Ureter (tissue), 1 donor: Measurements from ENCODE around the gene PDPR. TPM values are rescaled to one million over a fixed set of nuclear protein-coding genes. Genes with fewer than 3 reads are reported as not detected.
"Not testable (repeated sequence)": the region's sequence is repeated elsewhere in the genome, so short reads cannot be mapped to it uniquely, and the experiment has no call there.

Experiments used
- DNase-seq: peaks from one replicate; pipeline ENCODE4 v3.0.0-alpha.2; 2020; ENCODE audit warnings: low spot score
- total RNA-seq: library from RNA; stranded (reverse); gene quantifications from one replicate; pipeline ENCODE4 v1.2.4, GENCODE V29; 2023
- donor health status: DM: yes; HTN: yes; CAD: no.

PDPR gene
- total RNA-seq = 47.4 TPM

DNA sequence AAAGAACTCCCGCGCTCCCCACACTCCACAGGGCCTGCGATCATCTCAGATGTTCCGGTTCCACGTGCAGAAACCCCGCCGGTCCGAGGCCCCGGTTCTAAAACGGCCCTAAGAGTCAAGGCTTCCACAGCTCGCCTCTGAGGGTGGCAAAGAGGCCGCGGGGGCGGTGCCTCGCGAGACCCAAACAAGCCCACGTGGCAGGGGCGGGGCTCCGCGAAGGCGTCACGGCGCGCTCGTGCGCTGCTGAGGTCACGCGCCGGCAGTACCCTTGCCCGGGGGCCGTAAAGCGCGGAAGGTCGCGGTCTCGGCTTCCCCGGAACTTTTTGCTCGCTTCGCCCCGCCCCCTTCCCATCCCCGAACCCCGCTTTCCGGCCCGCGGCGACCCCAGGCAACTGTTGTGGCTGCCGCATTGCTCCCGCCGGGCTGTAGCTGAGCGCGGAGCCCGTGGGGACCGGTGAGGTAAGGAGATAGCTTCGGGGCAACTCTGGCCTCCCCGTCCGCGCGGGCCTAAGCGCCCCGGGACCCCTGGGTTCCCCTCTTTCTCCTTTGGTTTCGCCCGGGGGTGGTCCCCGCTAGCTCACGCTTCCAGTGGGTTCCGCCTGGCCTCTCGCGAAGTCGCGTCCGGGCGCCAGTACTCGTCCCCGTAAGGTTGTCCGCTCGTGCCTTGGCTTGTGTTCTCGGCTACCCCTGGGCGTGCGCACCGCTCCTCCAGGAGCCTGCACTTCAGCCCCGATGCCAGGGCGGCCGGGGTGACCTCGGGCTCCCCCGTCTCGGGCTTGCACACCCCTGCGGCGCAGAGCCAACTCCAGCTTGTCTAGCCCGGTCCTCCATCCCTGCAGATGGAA lies at the start of gene PDPR:
PDPR (plus strand) TSS at position 351 of the 845 bp plus-strand sequence. CDS start 6,161 bp downstream, outside the sequence.
- DNase-seq = peak; percentile 92

DNA sequence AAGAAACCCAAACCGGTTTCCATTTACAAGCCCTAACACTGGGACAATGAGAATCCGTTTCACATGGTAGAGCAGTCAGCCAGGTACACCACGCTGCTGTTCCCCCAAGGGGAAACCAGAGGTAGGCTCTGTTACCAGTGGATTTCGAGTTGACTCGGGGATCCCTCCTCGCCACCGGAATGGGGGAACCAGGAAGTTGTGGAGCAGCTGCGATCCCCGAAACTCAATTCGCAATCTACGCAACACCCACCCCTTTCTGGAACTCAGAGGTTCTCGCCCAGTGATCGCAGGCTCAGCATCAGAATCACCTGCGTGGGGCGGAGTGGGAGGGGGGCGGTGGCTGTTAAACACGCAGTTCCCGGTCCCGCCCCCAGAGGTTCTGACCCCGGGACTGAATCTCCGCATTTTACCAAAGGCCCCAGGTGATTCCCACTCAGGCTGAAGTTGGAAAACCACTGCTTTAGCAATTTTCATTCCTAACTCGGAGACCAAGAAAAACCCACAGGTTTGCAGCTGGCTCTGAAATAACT lies 49.2 kb upstream of the PDPR start:
- peak; percentile 68 for DNase-seq

DNA sequence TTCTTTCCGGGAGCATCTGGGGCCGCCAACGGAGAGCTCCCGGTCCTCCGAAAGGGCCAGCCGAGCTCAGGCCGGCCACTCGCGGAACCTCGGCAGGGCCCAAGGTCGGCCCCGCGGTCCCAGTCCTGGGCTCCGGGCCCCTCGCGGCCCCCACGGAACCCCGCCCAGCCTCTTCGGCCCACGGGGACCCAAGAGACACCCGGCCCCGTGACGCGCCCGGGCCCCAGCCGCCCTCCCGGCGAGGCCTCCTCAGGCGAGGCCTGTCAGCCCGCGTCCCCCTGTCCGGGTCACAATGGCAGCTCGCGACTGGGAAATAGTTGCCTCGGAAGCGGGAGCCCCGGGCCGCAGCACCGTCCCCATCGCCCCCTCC lies 48.8 kb upstream of the PDPR start:
- not testable (repeated sequence) for DNase-seq

DNA sequence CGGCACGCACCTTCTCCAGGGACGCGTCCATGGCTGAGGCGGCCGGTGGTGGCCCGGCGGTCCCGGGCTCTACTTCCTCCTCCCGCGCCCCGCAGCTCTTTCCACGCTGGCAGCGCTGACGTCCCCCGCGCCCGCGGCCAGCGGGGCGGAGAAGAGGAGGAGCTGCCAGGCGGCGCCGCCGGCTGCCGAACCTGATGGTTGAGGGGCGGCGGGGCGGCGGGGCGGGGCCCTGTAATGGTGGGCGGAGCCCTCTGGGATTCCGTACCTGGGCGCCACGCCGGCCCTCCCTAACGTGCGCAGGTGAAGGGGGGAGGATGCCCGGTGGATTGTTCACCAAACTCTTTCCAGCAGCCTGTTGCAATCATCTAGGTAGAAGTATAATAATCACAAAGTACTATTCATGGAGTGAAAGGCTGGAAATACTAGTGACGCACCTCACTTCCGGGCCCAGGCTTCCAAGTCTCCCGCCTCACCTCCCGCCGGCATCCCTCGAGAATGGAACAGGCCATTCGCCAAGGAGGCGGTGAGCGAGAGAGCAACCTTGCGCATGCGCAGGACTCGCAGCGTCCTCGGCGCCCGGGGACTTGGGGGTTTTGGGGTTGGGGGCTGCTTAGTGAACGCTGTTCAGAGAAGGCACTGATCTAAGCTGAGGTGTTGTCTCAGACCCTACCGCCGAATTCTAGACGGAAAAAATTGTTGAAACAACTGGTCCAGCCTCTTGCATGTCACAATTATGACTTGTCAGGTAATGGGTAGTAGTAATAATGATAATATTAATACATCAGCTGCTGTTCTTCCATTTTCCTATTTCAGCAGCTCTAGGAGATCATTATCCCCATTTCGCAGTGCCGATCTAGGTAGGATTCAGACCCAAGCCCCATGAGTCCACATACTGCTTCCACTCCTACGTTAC lies 48.1 kb upstream of the PDPR start:
- DNase-seq = peak; percentile 93

DNA sequence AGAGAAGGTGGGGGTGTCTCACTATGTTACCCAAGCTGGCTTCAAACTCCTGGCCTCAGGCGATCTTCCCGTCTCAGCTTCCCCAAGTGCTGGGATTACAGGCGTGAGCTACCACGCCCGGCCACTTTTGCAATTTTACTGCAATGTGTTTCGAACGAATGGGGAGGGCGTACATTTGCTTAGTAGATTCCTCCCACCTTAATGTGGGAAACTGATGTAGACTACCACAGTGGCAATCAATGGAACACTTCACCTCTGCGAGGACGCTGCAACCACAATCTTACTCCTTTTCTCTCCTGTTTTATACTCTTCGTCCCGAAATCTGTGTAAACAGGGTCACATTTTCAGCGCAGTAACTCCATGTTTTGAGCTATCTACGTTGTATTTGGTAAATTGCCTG lies 47.4 kb upstream of the PDPR start:
- DNase-seq = not testable (repeated sequence)

DNA sequence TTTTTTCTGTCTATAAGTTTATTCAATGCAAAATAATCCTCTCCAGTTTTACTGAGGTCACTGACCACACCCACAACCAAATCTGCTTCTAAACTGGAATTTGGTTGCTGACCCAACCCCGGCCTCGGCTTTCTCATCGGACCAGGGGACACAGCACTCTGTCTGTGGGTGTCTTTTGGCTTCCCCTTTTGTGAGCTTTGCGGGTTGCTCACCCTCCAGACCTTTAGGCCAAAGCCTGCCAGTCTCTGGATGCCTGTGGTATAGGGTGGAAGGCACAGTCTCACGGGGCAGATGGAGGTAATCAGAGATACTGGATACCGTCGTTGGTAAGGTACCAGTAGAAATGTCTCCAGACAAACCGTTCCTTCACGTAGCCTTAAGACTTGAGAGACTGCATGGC lies 35.1 kb upstream of the PDPR start:
- DNase-seq = not testable (repeated sequence)

DNA sequence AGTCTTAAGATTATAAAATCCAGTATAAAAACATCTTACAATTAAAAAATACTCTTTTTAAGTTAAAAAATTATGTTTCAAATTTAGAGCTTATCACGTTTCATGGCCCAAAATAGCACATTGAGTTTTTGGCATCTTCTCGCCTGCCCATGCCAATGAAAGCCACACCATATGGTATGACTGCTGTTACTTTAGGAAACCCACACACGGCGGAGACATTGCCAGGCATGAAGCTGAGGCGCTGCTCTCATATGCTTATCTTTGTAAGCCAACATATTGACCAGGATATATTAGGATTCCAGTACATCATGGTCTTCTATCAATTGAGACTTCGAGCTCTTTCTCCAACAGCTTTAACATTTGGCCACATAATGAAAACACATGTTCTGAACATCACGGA lies 32.9 kb upstream of the PDPR start:
- not testable (repeated sequence) for DNase-seq

DNA sequence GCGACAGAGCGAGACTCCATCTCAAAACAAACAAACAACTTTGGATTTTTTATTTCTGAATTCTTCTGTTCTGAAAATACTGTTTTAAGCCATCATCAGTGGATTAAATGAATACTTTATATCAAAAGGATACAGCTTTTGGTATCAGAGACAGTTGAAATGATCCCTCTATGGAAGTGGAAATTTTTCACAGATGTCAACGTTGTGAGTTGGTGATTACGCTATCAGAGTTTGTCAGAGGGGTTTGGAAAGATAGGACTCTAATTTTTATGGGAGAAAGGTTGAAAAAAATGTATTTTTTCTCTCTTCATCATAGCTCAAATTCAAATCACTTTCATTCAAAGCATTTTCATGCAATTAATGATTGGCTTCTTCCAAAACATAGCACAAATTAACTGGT lies 30.2 kb upstream of the PDPR start:
- not testable (repeated sequence) for DNase-seq

DNA sequence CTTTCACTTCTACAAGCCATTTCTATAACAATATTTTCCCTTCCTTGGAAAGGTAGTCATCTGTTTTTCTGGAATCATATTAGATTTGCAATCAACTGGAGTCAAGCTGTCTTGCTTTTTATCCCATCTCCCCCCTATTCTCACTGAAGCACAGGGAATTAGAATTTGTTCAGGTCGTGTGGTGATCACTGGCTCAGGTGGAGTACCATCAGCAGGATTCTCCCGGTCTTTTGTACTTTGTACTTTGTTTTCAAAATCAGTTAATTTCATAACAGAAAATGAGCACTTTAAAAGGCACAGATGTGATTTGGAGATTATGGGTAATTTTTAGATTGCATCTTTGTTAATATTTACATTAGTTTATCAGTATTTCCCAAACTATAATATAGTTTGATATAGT lies 26.0 kb upstream of the PDPR start:
- DNase-seq = not testable (repeated sequence)

DNA sequence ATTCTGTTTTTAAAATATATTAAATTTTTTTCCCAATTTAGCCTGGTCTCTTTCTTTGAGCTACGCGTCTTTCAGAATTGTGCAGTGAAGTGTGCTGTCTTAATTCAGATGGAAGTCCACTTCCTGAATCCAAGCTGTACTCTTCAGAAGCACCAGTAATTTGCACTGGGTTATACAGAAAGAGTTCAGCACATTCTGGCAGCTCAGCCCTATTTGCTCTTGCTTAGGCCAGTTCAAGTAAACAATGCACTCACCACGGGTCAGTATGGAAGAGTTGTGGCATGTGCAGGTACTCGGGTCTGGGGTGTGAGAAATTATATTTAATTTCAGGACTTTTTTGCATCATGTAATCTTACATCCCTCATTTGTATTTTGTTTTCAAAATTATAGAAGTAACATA lies 25.3 kb upstream of the PDPR start:
- DNase-seq = not testable (repeated sequence)

DNA sequence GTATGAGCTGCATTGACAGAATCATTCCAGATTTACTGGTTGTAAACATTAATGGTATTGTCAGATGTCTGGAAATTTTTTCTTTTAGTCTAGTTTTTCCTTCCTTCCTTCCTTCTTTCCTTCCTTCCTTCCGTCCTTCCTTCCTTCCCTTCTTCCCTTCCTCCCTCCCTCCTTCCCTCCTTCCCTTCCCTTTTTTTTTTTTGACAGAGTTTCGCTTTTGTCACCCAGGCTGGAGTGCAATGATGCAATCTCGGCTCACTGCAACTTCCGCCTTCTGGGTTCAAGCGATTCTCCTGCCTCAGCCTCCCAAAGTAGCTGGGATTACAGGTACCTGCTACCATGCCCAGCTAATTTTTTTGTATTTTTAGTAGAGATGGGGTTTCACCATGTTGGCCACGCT lies 24.8 kb upstream of the PDPR start:
- not testable (repeated sequence) for DNase-seq

DNA sequence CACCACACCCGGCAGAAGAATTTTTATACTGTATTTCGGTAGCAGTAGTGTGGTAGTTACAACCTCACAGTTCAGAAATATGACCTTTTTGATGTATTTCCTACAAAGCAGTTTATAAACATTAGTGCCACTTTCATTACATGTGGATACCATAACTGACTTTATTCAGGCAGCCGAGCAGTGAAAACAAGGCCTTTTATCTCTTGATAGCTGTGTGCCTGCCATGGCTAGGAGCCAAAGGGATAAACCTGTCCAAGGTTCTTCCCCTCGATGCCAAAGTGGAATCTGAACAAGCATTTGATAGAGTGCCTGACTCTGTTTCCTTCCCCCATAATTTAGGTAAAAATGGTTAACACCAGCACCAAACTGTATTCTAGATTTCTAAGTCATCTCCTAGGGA lies 23.0 kb upstream of the PDPR start:
- not testable (repeated sequence) for DNase-seq

DNA sequence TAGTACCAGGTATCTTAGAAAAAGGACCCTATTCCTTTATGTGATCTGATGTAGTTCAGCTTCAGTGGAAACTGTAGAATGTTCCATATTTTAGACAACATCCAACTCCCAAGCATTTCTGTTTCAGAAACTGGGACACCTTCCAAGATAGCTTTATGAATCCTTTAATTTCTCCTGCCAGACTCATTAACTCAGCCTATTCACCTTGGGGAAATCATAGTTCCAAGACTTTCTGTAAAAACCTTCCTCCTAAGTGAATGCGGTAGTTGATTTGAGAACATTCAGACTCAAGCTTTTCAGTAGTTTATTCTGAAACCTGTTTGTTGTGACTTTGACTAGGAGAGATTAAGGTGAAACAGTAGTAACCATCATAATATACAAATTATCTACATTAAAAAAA lies 20.0 kb upstream of the PDPR start:
- not testable (repeated sequence) for DNase-seq

DNA sequence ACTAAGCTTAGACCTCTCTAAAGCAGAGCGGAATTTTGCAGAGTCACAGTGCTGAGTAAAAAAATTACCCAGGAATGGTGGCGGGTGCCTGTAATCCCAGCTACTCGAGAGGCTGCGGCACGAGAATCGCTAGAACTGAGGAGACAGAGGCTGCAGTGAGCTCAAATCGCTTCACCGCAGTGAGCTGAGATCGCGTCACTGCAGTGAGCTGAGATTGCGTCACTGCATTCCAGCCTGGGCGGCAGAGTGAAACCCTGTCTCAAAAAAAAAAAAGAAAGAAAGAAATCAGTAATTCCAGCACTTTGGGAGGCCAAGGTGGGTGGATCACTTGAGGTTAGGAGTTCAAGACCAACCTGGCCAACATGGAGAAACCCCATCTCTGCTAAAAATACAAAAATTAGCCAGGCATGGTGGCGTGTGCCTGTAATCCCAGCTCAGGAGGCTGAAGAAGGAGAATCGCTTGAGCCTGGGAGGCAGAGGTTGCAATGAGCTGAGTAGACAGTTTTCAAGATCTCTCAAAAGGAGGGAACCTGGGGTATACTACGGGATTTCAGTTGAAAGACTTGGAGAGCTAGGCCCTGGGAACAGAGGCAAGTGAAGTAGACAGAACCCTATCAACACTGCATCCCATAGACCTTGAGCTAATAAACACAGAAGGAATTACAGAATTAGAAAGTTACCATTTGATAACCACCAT lies 4.4 kb upstream of the PDPR start:
- not testable (repeated sequence) for DNase-seq

DNA sequence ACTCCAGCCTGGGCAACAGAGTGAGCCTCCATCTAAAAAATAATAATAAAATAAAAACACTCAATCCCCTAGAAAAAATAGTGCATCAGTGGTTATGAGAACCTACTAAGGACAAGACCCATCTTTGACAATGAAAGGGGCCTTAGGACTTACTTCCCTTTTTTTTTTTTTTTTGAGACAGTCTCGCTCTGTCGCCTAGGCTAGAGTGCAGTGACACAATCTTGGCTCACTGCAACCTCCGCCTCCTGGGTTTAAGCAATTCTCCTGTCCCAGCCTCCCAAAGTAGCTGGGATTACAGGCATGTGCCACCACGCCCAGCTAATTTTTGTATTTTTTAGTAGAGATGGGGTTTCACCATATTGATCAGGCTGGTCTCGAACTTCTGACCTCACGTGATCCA lies 2.0 kb upstream of the PDPR start:
- not testable (repeated sequence) for DNase-seq

DNA sequence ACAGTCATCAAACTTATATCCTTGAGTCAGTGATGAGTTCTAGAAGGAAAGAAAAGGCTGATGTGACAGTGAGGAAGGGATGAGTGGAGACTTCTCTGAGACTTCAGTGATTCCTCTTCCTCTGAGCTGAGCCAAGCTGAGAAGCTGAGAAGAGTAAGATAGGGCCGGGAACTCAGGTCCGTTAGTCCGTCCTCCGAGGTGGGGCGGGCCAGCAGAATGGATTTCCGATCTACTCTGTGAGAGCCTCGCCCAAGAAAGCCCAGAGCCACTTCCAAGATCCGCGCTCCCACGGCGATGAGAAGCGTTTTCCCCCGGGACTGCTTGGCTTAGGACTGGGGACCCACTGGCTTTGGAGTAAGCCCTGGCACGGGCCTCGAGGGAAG lies 542 bp upstream of the PDPR start:
- not testable (repeated sequence) for DNase-seq

DNA sequence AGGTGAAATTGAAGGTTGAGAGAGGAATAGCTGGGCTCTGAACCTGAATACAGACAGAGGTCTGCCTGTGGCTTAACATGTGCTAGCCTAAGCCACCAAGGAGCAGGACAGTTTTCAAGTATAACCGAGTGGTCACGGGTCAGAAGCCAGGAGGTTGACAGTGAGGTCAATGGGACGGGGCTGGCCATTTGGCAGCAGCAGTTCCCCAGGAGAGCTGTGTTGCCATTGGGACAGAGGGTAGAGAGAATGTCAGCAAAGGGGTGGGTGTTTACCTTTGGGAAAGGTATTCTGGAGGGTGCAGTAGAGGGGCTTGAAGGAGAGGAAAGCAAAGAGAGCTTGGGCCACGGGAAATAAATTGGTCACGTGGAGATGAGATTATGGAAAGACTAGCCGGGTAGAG lies 4.2 kb downstream of the PDPR start:
- DNase-seq = not testable (repeated sequence)

DNA sequence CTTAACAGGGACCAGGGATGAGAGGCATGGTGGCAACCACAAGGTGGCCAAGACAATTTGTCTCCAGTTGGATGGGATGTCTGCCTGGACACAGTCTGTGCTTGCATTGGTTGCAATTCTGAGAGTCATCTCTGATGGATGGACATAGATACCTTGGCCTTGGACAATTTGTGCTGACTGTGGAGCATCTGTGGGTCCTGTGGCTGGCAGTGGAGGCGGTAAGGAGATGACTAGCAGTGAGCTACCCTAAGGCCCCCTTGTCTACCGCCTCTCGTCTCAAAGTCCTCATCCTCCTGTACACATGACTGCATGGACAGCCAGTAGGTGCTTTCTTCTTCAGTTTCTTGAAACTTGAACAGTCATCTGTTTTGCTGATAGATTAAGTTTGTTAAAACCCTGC lies 4.6 kb downstream of the PDPR start:
- not testable (repeated sequence) for DNase-seq

DNA sequence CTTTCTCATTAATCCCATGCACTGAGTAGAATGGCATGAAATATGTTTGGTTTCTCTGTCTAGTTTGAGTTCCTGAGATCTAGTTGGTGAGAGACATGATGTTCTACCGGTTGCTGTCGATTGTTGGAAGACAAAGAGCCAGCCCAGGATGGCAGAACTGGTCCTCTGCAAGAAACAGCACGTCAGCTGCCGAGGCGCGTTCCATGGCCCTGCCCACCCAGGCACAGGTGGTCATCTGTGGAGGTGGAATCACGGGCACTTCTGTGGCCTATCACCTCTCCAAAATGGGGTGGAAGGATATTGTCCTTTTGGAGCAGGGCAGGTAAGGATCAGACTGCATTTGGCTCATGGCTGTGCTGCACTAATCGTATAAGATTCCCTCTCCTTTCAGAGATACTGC lies 6.3 kb downstream of the PDPR start:
- not testable (repeated sequence) for DNase-seq

DNA sequence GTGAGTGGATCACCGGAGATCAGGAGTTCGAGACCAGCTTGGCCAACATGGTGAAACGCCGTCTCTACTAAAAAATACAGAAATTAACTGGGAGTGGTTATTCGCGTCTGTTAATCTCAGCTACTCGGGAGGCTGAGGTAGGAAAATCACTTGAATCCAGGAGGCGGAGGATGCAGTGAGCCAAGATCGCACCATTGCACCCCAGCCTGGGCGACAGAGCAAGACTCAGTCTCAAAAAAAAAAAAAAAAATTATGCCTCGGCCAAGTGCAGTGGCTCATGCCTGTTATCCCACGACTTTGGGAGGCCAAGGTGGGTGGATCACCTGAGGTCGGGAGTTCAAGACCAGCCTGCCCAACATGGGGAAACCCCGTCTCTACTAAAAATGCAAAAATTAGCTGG lies 9.7 kb downstream of the PDPR start:
- DNase-seq = not testable (repeated sequence)

DNA sequence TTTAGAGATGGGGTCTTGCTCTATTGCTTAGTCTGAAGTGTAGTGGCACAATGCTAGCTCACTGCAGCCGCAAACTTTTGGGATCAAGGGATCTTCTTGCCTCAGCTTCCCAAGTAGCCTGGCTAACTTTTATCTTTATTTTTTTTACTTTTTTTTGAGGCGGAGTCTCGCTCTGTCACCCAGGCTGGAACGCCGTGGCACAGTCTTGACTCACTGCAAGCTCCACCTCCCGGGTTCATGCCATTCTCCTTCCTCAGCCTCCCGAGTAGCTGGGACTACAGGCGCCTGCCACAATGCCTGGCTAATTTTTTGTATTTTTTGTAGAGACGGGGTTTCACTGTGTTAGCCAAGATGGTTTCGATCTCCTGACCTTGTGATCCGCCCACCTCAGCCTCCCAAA lies 12.1 kb downstream of the PDPR start:
- not testable (repeated sequence) for DNase-seq

DNA sequence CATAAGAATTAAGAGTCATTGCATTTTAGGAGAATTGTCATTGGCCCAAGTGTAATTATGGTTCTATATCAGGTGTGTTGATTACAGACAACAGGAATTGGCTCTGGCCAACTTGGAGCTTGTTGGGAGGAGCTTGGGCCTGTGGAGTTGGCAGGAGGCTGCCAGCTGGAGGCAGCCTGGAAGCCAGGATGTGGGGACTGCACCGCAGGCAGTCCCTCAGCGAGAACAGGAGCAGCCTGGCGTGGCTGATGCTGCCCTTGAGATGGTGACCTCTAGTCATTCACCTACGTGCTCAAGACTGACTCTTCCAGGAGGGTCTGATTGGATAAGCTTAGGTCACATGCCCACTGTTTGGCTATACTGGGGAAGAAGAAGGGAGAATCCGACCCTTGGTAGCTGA lies 13.6 kb downstream of the PDPR start:
- DNase-seq = not testable (repeated sequence)
